GM13977 (cell line): ENCODE data around the gene CFAP53.
"Not testable (repeated sequence)": the region's sequence is repeated elsewhere in the genome, so short reads cannot be mapped to it uniquely, and the experiment has no call there.

Experiments
- DNase-seq: peaks from one replicate; pipeline ENCODE4 v3.0.0; 2012; ENCODE audit warnings: low spot score
- in situ Hi-C: fragments of 300-500 bp; cut with MboI; formaldehyde crosslinking; loops from one replicate; pipeline ENCODE4 v1.12.0; 2022; ENCODE audit warnings: low sequenced_read_pairs, low pct_unique_long_range_greater_than_20kb, mixed read lengths, inconsistent platforms; ENCODE audit not compliant: unreplicated experiment
- TF ChIP-seq, protein P1 (sequence below): IDR thresholded peaks from 2 replicates; pipeline ENCODE4 v1.5.1; 2012; ENCODE audit warnings: mild to moderate bottlenecking, control low read depth; ENCODE audit not compliant: insufficient read depth; ENCODE audit errors: extremely low read depth, missing control alignments

The CFAP53 gene

DNA sequence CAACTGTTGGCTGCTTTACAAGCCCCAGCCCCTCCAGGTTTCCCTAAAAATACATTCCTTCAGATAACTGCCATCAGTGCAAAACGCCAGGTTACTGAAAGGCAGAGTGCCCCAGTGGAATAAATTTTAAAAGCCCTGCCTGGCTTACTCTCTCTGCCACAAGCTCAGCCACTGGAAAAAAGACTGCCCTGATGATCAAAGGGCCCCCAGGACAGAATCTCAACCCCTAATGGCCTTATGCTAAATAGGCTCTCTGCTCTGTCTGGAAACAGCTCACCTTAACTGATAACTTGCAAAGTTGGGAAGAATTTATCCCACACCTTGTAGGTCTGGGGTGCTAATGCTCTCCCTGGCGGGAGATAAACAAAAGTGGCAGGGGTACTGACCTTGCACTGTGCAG lies 33.9 kb downstream of the CFAP53 start:
- no peak for DNase-seq
- TF ChIP-seq, protein P1, sequence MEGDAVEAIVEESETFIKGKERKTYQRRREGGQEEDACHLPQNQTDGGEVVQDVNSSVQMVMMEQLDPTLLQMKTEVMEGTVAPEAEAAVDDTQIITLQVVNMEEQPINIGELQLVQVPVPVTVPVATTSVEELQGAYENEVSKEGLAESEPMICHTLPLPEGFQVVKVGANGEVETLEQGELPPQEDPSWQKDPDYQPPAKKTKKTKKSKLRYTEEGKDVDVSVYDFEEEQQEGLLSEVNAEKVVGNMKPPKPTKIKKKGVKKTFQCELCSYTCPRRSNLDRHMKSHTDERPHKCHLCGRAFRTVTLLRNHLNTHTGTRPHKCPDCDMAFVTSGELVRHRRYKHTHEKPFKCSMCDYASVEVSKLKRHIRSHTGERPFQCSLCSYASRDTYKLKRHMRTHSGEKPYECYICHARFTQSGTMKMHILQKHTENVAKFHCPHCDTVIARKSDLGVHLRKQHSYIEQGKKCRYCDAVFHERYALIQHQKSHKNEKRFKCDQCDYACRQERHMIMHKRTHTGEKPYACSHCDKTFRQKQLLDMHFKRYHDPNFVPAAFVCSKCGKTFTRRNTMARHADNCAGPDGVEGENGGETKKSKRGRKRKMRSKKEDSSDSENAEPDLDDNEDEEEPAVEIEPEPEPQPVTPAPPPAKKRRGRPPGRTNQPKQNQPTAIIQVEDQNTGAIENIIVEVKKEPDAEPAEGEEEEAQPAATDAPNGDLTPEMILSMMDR = no peak
- in situ Hi-C loops = no loop called here

DNA sequence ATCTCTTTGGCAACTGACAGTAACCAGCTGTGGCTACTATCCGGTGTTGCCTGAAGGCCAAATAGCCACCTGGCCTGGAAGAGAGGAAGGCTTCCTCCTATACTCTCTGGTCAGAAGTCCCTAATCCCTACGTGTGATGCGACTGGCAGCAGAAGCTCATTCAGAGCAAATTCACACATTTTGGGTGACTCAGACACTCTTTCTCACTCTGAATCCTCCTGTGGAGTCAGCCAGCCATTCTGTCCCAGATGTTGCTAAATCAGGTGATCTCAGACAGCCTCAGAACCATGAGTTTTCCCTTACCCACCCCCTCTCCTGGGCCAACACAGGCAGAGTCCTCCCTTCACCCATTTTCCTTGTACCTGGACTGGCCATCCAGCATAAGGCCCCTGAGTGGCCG lies 34.7 kb downstream of the CFAP53 start:
- no peak for DNase-seq
- TF ChIP-seq, protein P1 = no peak
- in situ Hi-C loops = no loop called here

DNA sequence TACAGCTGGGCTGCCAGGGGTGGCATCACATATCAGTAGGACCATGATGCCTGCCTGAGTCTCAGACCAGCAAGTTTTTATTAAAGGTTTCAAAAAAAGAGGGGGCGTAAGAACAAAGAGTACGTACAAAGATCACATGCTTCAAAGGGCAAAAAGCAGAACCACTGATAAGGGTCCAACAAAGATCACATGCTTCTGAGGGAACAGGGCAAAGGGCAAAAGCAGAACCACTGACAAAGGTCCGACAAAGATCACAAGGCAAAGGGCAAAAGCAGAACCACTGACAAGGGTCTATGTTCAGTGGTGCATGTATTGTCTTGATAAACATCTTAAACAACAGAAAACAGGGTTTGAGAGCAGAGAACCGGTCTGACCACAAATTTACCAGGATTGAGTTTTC lies 46.0 kb downstream of the CFAP53 start:
- in situ Hi-C loops, DNase-seq: not testable (repeated sequence)

DNA sequence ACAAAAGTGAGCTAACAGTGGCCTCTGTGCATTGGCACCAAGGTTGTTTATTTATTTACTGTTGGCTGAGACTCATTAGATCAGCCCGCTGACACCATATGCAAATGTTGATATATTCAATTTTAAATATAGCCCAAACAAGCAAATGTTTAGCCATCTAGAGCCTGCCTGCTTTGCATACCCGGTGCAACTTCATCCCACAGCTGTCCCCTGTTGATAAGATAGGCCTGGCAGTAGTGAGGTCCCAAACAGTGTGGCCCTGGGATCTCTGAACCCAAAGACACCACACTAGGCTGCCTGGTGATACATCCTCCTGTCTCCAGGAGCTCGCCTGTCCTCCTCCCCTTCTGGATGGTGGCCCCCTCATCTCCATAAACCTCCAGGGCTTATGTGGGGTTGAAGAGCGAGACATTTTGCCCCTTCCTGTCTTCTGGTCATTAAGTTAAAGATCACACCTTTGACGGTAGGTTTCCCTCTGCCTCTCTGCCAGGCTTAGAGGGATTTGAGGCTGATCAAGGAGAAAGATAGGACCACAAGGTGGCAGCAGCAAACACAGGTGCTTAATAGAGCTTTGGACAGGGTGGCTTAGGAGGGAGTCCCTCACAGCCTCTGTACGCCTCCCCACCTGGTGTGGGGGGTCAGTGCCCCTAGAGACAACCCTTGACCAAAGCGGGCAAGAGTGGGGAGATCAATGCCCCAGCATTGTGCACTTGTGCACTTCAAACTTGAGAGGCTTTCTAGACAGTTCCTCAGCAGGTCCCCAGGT lies 47.7 kb downstream of the CFAP53 start:
- in situ Hi-C loops = no loop called here
- TF ChIP-seq, protein P1 = peak; percentile 62
- DNase-seq = peak; percentile 44

DNA sequence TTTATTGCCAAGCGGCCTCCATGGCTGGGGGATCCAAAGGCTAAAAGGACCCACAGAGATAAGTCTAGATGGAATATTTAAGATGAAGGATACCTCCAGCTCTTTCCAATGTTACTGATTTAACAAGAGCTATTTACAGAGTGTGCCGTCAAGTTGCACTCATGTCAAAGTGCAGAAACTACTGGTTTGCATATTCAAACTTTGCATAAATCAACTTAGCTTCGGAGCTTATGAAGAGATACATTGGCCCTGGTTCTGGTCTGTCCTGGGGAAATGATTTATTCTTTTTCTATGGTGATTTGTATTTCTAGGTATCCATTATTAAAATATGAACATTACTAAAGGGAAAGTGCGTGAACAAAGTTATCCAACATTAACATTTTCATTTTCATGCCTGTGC lies 57.0 kb downstream of the CFAP53 start:
- TF ChIP-seq, protein P1 = no peak
- no peak for DNase-seq
- in situ Hi-C loops = no loop called here

DNA sequence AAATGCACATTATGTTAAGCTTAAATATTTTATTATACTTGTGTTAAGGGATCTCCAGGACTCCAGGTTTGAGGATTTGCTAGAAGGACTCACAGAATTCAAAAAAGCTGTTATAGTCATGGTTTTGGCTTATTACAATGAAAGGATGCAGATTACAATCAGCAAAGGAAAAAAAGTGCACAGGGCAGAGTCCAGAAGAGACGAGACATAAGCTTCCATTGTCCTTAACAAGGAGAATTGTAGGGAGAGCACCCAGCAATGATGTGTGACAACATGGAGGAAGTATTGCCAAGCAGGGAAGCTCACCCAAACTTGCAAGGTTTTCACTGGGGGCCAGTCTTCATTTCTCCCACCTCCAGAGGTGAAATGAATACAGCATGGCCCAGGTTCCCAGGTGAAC lies 58.6 kb downstream of the CFAP53 start:
- DNase-seq = no peak
- TF ChIP-seq, protein P1 = no peak
- in situ Hi-C loops = no loop called here

DNA sequence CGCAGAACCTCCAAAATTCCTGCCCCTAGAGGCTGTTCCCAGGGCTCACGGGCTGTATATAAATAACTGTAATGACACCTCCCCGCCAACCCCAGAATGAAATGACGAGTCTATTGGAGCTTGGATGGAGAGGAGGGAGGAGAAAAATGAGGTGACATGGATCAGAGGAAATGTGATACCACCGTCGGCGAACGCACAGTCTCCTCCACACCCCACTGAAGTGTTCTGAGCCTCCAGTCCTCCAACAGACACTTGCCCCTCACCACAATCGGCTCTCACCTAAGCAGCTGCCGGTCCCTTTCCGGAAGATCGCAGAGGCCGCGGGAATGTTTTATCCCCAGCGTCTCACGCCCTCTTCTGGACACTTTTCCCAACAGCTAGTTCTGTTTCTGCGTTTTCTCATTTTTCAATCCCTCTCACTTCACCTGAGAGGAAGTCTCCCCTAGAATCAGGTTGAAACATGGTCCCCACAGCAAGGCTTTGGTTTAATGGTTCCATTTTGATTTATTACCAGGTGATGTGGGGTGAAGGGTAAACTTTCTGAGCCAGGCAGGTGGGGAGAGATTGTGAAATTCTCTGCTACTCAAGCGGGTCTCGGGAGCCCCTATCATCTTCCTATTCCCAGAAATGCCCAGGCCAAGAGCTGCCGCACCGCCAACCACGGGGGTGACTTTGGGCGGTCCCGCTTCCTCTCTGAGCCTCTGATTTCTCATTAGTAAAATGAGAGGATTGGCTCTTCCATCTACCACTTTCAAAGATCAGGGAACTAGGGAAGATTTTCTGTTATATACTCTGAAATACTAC lies 62.3 kb downstream of the CFAP53 start:
- TF ChIP-seq, protein P1 = peak; percentile 52
- in situ Hi-C loops = no loop called here
- peak; percentile 40 for DNase-seq
